Stimulated activated naive CD4-positive, alpha-beta T cell treated with Interleukin-2 at 50 U/mL for 16 hours (primary cell): ENCODE results near the gene TBL2.
A peak's percentile ranks its signal among the peaks of the same experiment; 100 is the strongest.
"Not testable (repeated sequence)": the region's sequence is repeated elsewhere in the genome, so short reads cannot be mapped to it uniquely, and the experiment has no call there.

Source experiments
- DNase-seq: peaks from one replicate; lab custom pipeline; 2025; lab: John Stamatoyannopoulos, UW

Gene TBL2

DNA sequence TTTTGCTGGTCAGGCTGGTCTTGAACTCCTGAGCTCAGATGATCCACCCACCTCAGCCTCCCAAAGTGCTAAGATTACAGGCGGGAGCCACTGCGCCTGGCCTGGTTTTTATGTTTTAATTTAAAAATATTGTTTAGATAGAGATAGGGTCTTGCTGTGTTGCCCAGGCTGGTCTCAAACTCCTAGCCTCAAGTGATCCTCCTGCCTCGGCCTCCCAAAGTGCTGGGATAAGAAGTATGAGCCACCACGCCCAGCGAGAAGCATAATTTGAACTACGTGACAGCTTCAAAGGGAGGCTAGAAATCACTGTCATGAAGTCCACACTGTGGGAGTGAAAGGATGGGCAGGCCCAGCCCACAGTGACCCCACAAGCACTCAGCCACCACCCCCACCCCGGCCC is 42.5 kb downstream of the TBL2 start:
- not testable (repeated sequence) for DNase-seq

DNA sequence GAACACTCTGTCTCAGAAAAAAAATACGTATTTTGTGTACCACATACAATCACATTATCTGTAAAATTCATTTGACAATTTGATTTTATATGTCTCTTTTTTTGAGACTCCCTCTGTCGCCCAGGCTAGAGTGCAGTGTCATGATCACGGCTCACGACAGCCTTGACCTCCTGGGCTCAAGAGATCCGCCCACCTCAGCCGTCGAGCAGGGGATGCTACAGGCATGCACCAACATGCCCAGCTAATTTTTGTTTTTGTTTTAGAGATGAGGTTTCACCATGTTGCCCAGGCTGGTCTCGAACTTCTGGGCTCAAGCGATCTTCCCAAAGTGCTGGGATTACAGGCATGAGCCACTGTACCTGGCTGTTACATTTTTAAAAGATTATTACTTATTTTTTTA is 44.6 kb downstream of the TBL2 start:
- DNase-seq = no peak

DNA sequence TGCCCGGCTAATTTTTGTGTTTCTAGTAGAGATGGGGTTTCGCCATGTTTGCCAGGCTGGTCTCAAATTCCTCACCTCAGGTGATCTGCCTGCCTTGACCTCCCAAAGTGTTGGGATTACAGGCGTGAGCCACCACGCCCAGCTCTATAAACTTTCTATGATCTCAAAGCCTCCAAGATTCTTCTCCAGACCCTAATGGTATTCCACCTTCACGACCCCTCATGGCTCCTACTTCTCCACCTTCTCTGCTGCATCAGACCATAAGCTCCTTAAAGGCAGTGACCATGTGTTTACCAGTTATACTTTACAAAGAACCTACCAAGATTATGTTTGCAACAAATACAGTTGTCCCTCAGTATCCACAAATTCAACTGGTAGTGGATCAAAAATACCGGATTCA is 46.2 kb downstream of the TBL2 start:
- DNase-seq = no peak

DNA sequence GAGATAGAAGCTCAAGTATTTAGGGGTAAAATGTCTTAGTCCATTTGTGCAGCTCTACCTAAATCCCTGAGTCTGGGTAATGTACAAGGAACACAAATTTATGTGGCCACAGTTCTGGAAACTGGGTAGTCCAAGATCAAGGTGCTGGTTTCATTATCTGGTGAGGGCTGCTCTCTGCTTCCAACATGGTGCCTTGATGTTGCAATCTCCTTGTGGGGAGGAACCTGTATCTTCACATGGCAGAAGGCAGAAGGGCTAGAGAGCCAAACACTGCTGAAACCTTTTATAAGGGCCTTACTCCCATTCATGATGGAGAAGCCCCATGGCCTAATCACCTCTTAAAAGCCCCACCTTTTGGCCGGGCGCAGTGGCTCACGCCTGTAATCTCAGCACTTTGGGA is 47.6 kb downstream of the TBL2 start:
- no peak for DNase-seq

DNA sequence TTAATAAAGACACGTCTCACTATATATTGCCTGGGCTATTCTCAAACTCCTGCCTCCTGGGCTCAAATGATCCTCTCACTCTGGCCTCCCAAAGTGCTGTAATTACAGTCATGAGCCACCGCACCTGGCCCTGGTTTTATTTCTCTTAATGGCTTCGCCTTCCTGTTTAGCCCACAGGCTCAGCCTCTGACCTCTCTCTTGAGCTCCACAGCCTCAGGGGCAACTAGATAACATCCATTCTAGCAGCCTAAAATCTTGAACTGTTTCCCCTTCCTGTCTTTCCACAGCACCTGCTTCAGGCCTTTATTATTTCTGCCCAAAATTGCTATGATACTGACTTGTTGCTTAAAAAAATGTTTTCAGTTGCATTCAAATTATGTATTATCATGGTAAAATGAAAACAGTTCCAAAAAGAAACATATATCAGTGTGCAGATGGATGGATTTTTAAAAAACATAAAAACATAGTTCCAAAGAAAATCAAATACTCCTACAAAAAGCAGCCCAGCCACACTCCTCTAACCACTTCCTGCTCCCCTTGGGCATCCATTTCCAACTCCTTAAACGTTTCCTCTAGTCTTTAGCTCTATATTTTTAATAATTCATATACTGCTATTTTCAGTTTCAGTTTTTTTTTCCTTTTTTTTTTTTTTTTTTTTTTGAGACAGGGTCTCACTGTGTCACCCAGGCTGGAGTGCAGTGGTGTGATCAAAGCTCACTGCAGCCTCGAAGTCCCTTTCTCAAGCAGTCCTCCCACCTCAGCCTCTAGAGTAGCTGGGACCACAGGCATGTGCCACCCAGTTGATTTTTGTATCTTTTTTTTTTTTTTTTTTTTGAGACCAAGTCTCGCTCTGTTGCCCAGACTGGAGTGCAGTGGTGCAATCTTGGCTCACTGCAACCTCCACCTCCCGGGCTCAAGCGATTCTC is 51.2 kb downstream of the TBL2 start:
- DNase-seq = no peak

DNA sequence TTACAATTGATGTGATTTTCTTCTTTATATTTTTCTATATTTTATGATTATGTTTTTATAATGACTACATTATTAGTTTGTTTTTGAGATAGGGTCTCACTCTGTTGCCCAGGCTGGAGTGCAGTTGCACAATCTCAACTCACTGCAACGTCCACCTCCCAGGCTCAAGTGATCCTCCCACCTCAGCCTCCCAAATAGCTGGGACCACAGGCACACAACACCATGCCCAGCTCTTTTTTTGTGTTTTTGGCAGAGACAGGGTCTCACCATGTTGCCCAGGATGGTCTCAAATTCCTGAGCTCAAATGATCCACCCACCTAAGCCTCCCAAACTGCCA is 52.3 kb downstream of the TBL2 start:
- DNase-seq = not testable (repeated sequence)

DNA sequence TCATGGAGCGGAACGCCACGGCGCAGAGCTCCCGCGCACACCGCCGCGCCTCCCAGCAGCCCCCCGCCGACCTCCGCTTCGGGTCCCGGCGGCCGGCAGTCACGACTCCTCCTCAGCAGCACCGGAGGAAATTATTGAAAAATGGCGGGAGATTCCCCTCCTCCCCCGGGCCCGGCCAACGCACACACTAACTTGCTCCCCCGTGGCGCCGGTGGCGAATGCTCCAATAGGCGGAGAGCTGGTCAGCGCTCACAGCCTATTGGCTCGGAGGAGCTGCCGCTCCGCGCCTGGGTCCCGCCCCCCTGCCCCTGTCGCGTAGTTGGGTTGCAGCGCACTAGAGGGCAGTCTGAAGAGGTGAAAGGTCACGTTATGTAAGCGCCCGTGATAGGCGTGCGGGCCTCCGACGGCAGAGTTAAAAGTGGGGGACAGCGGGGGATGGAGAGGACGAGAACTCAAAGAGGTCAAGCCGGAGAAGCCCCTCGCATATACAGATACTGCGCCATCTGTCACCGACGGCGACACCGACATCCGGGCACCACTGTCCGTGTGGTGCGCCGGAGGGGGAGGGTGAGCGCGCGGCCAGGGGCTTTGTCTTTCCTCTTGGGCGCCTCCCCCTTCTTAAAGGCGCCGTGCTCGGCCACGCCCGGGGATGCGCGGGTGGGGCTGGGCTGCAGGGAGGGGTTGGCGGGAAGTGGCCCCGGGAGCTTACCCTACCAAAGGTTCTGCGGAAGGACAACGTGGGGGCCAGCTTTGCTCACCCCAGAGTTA is 56.1 kb downstream of the TBL2 start, which contains the start of gene BAZ1B:
TSS of gene BAZ1B (minus strand) at position 189 of the 768 bp plus-strand sequence. CDS start 360 bp downstream, outside the sequence.
- peak; percentile 99 for DNase-seq

DNA sequence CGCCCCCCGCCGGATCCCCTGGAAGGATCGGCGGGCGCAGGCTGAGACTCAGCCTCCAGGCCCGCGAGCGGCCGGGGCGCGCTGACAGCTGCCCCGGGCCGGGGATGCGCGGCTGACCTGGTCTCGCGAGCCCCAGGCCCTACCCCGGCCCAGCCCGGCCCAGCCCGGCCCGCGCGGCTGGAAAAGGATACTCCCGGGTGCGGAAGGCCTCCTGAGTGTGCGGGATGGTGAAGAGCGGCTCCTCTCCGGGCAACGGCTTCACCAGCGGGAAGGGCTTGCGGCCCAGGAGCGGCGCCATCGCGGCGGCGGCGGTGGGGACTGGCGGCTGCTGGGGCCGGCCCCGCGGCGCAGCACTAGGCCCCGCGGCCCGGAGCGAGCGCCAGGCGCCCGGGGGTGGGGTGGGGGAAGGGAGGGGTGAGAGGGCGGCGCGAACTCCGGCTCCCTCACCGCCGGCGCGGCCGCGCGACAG is 56.7 kb downstream of the TBL2 start:
- peak; percentile 74 for DNase-seq

DNA sequence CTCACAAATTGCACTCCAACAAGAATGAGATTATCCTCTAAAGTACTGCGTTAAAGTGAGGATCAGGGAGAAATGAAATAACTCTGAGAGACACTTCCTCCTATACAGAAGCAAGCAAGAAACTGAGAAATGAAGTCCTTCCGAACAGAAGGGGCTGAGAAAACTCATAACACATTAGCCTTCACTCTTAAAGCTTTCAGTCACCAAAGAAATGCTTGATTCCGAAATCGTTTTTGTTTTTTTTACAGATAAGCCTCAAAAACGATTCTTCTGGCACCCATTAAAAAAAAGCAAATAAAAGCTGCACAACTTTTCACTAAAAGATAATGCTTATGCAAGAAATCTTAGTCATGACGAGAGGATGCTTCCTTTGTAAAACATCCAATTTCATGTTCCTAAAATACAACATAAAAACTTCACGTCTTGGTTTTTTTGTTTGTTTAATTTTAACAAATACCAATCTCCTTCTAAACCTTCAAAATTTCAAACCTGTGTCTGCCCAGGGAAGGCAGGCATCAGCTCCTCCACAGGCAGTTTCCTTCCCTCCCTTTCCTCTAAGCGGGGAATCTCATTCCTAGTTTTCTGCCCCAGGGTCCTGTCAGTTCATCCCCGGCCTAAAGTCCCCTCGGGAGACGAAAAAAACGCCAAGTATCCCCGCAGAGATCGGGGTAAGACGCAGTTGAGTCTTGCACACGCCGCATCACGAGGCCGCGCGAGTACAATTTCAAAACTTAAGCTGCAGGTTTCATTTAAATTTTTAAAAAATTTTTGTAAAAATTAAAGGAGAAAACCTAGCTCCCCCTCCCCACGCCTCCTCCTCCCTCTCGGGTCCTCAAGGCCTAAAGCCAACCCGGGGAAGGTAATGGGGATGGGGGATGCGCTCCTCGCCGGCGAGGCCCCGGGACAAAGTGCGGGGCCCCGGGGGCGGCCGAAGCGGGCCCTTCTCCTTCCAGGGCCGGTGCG is 57.4 kb downstream of the TBL2 start:
- DNase-seq = no peak

DNA sequence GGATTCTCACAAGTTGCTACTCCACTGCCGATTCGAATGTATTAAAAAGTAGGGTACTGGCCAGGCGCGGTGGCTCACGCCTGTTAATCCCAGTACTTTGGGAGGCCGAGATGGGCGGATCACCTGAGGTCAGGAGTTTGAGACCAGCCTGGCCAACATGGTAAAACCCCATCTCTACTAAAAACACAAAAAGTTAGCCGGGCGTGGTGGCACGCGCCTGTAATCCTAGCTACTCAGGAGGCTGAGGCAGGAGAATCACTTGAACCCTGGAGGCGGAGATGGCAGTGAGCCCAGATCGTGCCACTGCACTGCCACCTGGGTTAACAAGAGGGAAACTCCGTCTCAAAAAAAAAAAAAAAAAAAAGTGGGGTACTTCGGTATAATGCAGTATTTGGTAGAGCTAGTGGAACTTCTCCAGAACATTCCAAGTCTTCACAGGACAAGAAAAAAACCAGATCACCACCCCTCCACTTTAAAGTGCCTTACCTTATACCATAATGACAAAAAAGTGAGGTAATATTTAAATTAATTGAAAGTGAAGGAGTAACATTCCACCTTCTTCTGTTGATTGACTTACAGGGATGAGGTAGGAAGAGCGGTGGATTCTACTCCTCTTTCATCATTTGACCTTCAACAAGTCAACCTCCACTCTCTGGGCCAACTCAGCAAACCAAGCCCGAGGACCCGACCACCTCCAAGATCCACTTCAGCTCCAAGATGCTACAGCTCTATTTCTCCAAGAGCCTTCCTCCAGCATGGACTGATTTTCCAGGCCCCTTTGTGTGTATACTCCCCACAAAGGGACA is 58.3 kb downstream of the TBL2 start:
- DNase-seq = peak; percentile 6

DNA sequence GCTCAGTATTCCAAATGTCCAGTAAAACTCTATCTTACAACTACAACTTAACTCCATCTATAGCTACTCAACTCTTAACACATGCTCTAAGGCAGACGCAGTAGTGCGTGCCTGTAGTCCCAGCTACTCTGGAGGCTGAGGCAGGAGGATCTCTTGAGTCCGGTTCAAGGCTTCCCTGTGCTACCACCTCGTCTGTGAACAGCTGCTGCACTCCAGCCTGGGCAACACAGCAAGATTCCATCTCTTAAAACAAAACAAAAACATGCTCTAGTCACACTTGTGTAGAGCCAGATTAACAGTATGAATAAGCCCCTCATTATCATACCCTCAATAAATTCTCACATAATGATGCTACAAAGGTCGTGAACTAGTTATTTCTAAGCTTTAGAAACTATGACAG is 59.9 kb downstream of the TBL2 start:
- no peak for DNase-seq
